ENCODE data around the gene ANXA10. TPM values are rescaled to one million over a fixed set of nuclear protein-coding genes. Genes with fewer than 3 reads are reported as not detected.

ANXA10 gene
- total and polyA plus RNA-seq, 2 experiments from 2014 or later, result not detected

DNA sequence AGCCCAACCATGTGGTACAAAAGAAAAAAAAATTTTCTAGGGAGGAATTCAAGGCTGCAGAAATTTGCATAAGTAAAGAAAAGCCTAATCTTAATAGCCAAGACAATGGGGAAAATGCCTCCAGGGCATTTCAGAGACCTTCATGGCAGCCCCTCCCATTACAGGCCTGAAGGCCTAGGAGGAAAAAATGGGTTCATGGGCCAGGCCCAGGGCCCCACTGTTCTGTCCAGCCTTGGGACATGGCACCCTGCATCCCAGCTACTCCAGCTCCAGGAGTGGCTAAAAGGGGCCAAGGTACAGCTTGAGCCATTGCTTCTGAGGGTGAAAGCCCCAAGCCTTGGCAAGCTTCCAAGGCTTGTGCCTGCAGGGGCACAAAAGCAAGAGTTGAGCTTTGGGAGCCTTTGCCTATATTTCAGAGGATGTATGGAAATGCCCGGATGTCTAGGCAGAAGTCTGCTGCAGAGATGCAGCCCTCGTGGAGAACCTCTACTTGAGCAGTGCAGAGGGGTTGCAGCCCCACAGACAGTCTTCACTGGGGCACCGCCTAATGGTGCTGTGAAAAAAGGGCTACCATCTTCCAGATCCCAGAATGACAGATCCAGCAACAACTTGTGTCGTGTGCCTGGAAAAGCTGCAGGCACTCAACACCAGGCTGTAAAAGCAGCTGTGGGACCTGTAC is 111.0 kb downstream of the ANXA10 start:
- H3K36me3 ChIP-seq (ENCODE audit: insufficient read depth), result peaks cover 4% of the 10 kb centered on the region; the same call in 1 of the 2 replicates
- Mint-ChIP-seq H3K27ac (no peak overlapping the region), H3K36me3 (ENCODE audit: low read depth) (peaks cover 42% of the 10 kb centered on the region), H3K9me3 (peaks cover 56% of the 10 kb centered on the region), H3K27me3 (ENCODE audit: insufficient read depth, low read depth, poor library complexity) (peaks cover 2% of the 10 kb centered on the region), H3K4me1 (no peaks in the 10 kb centered on the region), H3K4me3 (no peak overlapping the region)
- TF ChIP-seq EZH2phosphoT487 (IDR thresholded peaks at IDR 0.05; ENCODE audit: unreplicated experiment), result no peak
- peaks cover 6% of the 10 kb centered on the region; the same call in 1 of the 2 replicates for H3K9me2 ChIP-seq (ENCODE audit: insufficient read depth)
- no peak overlapping the region for H3K27ac ChIP-seq (ENCODE audit: low read depth)
- H3K4me2 ChIP-seq, result no peak overlapping the region
- no peak overlapping the region for H3K4me3 ChIP-seq
- H3K79me2 ChIP-seq (replicated peaks; ENCODE audit: insufficient read depth), result no peaks in the 10 kb centered on the region
- no peaks in the 10 kb centered on the region for H3K4me1 ChIP-seq (ENCODE audit: insufficient read depth)
- H4K20me1 ChIP-seq (replicated peaks; ENCODE audit: insufficient read depth), result no peaks in the 10 kb centered on the region
- DNase-seq (ENCODE audit: low spot score) (no peak), ATAC-seq (no peak)
- no peak overlapping the region for H2AFZ ChIP-seq
- no peaks in the 10 kb centered on the region for H3K27me3 ChIP-seq (ENCODE audit: insufficient read depth)
- no peaks in the 10 kb centered on the region for H3F3A ChIP-seq (replicated peaks; ENCODE audit: low read depth)

- Histone ChIP-seq H3F3A (replicated peaks; ENCODE audit: low read depth) (no peaks in the 10 kb centered on the region), H3K9me2 (ENCODE audit: insufficient read depth) (peaks cover 4% of the 10 kb centered on the region; the same call in 1 of the 2 replicates), H3K4me2 (no peak overlapping the region), H4K20me1 (replicated peaks; ENCODE audit: insufficient read depth) (no peaks in the 10 kb centered on the region), H2AFZ (no peak overlapping the region), H3K4me1 (ENCODE audit: insufficient read depth) (no peaks in the 10 kb centered on the region), H3K27ac (ENCODE audit: low read depth) (no peak overlapping the region), H3K27me3 (ENCODE audit: insufficient read depth) (no peaks in the 10 kb centered on the region), H3K36me3 (ENCODE audit: insufficient read depth) (peaks cover 4% of the 10 kb centered on the region; the same call in 1 of the 2 replicates), H3K79me2 (replicated peaks; ENCODE audit: insufficient read depth) (no peaks in the 10 kb centered on the region), H3K4me3 (no peak overlapping the region)
- ATAC-seq (no peak), DNase-seq (ENCODE audit: low spot score) (no peak)
- Mint-ChIP-seq H3K9me3 (peaks cover 30% of the 10 kb centered on the region), H3K27ac (no peak overlapping the region), H3K36me3 (ENCODE audit: low read depth) (peaks cover 16% of the 10 kb centered on the region), H3K27me3 (ENCODE audit: insufficient read depth, low read depth, poor library complexity) (peaks cover 3% of the 10 kb centered on the region), H3K4me3 (no peak overlapping the region), H3K4me1 (no peaks in the 10 kb centered on the region)
- TF ChIP-seq EZH2phosphoT487 (IDR thresholded peaks at IDR 0.05; ENCODE audit: unreplicated experiment) (no peak), CREB1 (CRISPR knock-in tag; IDR thresholded peaks at IDR 0.05; ENCODE audit: low read depth) (no peak), ZNF331 (CRISPR knock-in tag; IDR thresholded peaks at IDR 0.05; ENCODE audit: low read depth) (no peak), ZNF114 (CRISPR knock-in tag; IDR thresholded peaks at IDR 0.05) (no peak), STAT1 (IDR thresholded peaks at IDR 0.05; ENCODE audit: unreplicated experiment) (no peak)
- TF ChIP-seq, protein P1, sequence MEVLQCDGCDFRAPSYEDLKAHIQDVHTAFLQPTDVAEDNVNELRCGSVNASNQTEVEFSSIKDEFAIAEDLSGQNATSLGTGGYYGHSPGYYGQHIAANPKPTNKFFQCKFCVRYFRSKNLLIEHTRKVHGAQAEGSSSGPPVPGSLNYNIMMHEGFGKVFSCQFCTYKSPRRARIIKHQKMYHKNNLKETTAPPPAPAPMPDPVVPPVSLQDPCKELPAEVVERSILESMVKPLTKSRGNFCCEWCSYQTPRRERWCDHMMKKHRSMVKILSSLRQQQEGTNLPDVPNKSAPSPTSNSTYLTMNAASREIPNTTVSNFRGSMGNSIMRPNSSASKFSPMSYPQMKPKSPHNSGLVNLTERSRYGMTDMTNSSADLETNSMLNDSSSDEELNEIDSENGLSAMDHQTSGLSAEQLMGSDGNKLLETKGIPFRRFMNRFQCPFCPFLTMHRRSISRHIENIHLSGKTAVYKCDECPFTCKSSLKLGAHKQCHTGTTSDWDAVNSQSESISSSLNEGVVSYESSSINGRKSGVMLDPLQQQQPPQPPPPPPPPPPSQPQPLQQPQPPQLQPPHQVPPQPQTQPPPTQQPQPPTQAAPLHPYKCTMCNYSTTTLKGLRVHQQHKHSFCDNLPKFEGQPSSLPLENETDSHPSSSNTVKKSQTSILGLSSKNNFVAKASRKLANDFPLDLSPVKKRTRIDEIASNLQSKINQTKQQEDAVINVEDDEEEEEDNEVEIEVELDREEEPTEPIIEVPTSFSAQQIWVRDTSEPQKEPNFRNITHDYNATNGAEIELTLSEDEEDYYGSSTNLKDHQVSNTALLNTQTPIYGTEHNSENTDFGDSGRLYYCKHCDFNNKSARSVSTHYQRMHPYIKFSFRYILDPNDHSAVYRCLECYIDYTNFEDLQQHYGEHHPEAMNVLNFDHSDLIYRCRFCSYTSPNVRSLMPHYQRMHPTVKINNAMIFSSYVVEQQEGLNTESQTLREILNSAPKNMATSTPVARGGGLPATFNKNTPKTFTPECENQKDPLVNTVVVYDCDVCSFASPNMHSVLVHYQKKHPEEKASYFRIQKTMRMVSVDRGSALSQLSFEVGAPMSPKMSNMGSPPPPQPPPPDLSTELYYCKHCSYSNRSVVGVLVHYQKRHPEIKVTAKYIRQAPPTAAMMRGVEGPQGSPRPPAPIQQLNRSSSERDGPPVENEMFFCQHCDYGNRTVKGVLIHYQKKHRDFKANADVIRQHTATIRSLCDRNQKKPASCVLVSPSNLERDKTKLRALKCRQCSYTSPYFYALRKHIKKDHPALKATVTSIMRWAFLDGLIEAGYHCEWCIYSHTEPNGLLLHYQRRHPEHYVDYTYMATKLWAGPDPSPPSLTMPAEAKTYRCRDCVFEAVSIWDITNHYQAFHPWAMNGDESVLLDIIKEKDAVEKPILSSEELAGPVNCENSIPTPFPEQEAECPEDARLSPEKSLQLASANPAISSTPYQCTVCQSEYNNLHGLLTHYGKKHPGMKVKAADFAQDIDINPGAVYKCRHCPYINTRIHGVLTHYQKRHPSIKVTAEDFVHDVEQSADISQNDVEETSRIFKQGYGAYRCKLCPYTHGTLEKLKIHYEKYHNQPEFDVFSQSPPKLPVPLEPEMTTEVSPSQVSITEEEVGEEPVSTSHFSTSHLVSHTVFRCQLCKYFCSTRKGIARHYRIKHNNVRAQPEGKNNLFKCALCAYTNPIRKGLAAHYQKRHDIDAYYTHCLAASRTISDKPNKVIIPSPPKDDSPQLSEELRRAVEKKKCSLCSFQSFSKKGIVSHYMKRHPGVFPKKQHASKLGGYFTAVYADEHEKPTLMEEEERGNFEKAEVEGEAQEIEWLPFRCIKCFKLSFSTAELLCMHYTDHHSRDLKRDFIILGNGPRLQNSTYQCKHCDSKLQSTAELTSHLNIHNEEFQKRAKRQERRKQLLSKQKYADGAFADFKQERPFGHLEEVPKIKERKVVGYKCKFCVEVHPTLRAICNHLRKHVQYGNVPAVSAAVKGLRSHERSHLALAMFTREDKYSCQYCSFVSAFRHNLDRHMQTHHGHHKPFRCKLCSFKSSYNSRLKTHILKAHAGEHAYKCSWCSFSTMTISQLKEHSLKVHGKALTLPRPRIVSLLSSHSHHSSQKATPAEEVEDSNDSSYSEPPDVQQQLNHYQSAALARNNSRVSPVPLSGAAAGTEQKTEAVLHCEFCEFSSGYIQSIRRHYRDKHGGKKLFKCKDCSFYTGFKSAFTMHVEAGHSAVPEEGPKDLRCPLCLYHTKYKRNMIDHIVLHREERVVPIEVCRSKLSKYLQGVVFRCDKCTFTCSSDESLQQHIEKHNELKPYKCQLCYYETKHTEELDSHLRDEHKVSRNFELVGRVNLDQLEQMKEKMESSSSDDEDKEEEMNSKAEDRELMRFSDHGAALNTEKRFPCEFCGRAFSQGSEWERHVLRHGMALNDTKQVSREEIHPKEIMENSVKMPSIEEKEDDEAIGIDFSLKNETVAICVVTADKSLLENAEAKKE (CRISPR knock-in tag; IDR thresholded peaks at IDR 0.05), result no peak
- TF ChIP-seq, protein P2, sequence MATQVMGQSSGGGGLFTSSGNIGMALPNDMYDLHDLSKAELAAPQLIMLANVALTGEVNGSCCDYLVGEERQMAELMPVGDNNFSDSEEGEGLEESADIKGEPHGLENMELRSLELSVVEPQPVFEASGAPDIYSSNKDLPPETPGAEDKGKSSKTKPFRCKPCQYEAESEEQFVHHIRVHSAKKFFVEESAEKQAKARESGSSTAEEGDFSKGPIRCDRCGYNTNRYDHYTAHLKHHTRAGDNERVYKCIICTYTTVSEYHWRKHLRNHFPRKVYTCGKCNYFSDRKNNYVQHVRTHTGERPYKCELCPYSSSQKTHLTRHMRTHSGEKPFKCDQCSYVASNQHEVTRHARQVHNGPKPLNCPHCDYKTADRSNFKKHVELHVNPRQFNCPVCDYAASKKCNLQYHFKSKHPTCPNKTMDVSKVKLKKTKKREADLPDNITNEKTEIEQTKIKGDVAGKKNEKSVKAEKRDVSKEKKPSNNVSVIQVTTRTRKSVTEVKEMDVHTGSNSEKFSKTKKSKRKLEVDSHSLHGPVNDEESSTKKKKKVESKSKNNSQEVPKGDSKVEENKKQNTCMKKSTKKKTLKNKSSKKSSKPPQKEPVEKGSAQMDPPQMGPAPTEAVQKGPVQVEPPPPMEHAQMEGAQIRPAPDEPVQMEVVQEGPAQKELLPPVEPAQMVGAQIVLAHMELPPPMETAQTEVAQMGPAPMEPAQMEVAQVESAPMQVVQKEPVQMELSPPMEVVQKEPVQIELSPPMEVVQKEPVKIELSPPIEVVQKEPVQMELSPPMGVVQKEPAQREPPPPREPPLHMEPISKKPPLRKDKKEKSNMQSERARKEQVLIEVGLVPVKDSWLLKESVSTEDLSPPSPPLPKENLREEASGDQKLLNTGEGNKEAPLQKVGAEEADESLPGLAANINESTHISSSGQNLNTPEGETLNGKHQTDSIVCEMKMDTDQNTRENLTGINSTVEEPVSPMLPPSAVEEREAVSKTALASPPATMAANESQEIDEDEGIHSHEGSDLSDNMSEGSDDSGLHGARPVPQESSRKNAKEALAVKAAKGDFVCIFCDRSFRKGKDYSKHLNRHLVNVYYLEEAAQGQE (IDR thresholded peaks at IDR 0.05; ENCODE audit: unreplicated experiment), result no peak
- TF ChIP-seq, protein P3, sequence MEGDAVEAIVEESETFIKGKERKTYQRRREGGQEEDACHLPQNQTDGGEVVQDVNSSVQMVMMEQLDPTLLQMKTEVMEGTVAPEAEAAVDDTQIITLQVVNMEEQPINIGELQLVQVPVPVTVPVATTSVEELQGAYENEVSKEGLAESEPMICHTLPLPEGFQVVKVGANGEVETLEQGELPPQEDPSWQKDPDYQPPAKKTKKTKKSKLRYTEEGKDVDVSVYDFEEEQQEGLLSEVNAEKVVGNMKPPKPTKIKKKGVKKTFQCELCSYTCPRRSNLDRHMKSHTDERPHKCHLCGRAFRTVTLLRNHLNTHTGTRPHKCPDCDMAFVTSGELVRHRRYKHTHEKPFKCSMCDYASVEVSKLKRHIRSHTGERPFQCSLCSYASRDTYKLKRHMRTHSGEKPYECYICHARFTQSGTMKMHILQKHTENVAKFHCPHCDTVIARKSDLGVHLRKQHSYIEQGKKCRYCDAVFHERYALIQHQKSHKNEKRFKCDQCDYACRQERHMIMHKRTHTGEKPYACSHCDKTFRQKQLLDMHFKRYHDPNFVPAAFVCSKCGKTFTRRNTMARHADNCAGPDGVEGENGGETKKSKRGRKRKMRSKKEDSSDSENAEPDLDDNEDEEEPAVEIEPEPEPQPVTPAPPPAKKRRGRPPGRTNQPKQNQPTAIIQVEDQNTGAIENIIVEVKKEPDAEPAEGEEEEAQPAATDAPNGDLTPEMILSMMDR (conservative IDR thresholded peaks at IDR 0.05; ENCODE audit: low read depth in 2 of 2), result no peak
Measured at GRCh38 chr4:168208957-168209614, 116.7 kb downstream of the ANXA10 start.

Measured in GM23338 (cell line).